ENCODE measurements around the gene TBC1D22A. TPM values are rescaled to one million over a fixed set of nuclear protein-coding genes. Genes with fewer than 3 reads are reported as not detected.
"Not testable (repeated sequence)": the region's sequence is repeated elsewhere in the genome, so short reads cannot be mapped to it uniquely, and the experiment has no call there.

TBC1D22A gene
- polyA plus RNA-seq, 1 donor from 2014 or later, result 9.3 TPM

DNA sequence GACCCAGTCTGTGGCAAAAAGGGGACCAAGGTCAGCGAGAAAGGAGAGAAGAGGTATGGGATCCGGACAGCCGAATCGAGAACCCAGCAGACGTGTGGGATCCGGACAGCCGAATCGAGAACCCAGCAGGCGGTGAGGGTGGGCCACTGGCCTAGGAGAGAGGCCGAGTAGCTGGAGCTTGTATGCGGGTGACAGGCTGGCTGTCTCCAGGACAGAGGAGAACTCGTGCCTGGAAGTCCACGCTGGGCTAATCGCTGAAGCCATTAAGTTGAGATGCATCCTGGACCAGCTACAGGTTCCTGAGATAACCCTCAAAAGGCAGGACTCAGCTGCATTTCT lies 30.4 kb upstream of the TBC1D22A start:
- Histone ChIP-seq H3K36me3 (ENCODE audit: insufficient read depth, low read length) (no peaks in the 10 kb centered on the region), H3K27ac (ENCODE audit: low read length) (no peak overlapping the region), H3K27me3 (ENCODE audit: insufficient read depth, low read depth, low read length) (no peaks in the 10 kb centered on the region), H3K9me2 (ENCODE audit: insufficient read depth, low read length) (no peaks in the 10 kb centered on the region), H3K9ac (ENCODE audit: low read length) (no peak overlapping the region), H3F3A (ENCODE audit: insufficient read depth, low read length, poor library complexity, severe bottlenecking) (no peaks in the 10 kb centered on the region), H4K20me1 (ENCODE audit: insufficient read depth) (no peaks in the 10 kb centered on the region), H3K79me2 (replicated peaks; ENCODE audit: insufficient read depth, low read length) (peaks cover 43% of the 10 kb centered on the region), H3K4me3 (ENCODE audit: low read length) (no peak overlapping the region), H2AFZ (ENCODE audit: low read depth, low read length) (no peak overlapping the region), H3K4me2 (ENCODE audit: low read length) (no peak overlapping the region), H3K9me3 (ENCODE audit: low read length) (no peaks in the 10 kb centered on the region)
- TF ChIP-seq, protein P1, sequence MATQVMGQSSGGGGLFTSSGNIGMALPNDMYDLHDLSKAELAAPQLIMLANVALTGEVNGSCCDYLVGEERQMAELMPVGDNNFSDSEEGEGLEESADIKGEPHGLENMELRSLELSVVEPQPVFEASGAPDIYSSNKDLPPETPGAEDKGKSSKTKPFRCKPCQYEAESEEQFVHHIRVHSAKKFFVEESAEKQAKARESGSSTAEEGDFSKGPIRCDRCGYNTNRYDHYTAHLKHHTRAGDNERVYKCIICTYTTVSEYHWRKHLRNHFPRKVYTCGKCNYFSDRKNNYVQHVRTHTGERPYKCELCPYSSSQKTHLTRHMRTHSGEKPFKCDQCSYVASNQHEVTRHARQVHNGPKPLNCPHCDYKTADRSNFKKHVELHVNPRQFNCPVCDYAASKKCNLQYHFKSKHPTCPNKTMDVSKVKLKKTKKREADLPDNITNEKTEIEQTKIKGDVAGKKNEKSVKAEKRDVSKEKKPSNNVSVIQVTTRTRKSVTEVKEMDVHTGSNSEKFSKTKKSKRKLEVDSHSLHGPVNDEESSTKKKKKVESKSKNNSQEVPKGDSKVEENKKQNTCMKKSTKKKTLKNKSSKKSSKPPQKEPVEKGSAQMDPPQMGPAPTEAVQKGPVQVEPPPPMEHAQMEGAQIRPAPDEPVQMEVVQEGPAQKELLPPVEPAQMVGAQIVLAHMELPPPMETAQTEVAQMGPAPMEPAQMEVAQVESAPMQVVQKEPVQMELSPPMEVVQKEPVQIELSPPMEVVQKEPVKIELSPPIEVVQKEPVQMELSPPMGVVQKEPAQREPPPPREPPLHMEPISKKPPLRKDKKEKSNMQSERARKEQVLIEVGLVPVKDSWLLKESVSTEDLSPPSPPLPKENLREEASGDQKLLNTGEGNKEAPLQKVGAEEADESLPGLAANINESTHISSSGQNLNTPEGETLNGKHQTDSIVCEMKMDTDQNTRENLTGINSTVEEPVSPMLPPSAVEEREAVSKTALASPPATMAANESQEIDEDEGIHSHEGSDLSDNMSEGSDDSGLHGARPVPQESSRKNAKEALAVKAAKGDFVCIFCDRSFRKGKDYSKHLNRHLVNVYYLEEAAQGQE (IDR thresholded peaks at IDR 0.05; ENCODE audit: borderline replicate concordance), result no peak
- TF ChIP-seq MXI1 (conservative IDR thresholded peaks at IDR 0.05; ENCODE audit: poor library complexity, severe bottlenecking), result no peak
- TF ChIP-seq POLR2AphosphoS5 (IDR thresholded peaks at IDR 0.05), result no peak
- TF ChIP-seq TAF1 (IDR thresholded peaks at IDR 0.05; ENCODE audit: low read depth), result no peak
- no peak for TF ChIP-seq EP300 (conservative IDR thresholded peaks at IDR 0.05; ENCODE audit: poor library complexity, severe bottlenecking)

DNA sequence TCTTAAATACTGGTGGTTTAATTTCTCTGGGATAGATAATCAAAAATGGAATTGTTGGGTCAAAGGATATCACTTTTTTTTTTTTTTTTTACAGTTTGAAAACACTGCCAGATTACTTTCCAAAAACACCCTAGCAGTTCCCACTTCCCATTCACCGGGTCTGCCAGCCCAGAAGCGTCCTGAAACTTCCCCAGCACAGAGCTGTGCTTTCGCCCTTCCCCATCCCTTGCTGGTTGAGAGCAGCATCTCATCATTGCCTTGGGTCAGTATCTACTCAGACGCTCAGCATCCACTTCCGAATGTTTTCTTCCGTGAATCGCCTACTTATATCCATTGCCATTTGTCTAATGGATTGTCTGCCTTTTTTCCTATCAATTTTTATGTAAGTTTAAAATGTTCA lies 29.9 kb upstream of the TBC1D22A start:
- H3F3A ChIP-seq (ENCODE audit: insufficient read depth, low read length, poor library complexity, severe bottlenecking), result no peaks in the 10 kb centered on the region
- H2AFZ ChIP-seq (ENCODE audit: low read depth, low read length), result no peak overlapping the region
- no peak overlapping the region for H3K4me3 ChIP-seq (ENCODE audit: low read length)
- peaks cover 46% of the 10 kb centered on the region for H3K79me2 ChIP-seq (replicated peaks; ENCODE audit: insufficient read depth, low read length)
- H3K27ac ChIP-seq (ENCODE audit: low read length), result no peak overlapping the region
- TF ChIP-seq RAD21 (conservative IDR thresholded peaks at IDR 0.05) (no peak), EP300 (conservative IDR thresholded peaks at IDR 0.05; ENCODE audit: poor library complexity, severe bottlenecking) (no peak), MXI1 (conservative IDR thresholded peaks at IDR 0.05; ENCODE audit: poor library complexity, severe bottlenecking) (no peak), POLR2AphosphoS5 (IDR thresholded peaks at IDR 0.05) (no peak), TAF1 (IDR thresholded peaks at IDR 0.05; ENCODE audit: low read depth) (no peak), EZH2 (IDR thresholded peaks at IDR 0.05; ENCODE audit: borderline replicate concordance, insufficient read depth, low read length, poor library complexity, severe bottlenecking) (no peak), SMC3 (conservative IDR thresholded peaks at IDR 0.05; ENCODE audit: poor library complexity) (no peak)
- TF ChIP-seq, protein P1 (IDR thresholded peaks at IDR 0.05; ENCODE audit: borderline replicate concordance), result no peak
- no peaks in the 10 kb centered on the region for H3K9me3 ChIP-seq (ENCODE audit: low read length)
- no peak overlapping the region for H3K9ac ChIP-seq (ENCODE audit: low read length)
- no peaks in the 10 kb centered on the region for H3K27me3 ChIP-seq (ENCODE audit: insufficient read depth, low read depth, low read length)
- H4K20me1 ChIP-seq (ENCODE audit: insufficient read depth), result no peaks in the 10 kb centered on the region
- H3K9me2 ChIP-seq (ENCODE audit: insufficient read depth, low read length), result no peaks in the 10 kb centered on the region
- no peak overlapping the region for H3K4me2 ChIP-seq (ENCODE audit: low read length)
- no peaks in the 10 kb centered on the region for H3K36me3 ChIP-seq (ENCODE audit: insufficient read depth, low read length)

- not testable (repeated sequence) for H3K36me3 ChIP-seq (ENCODE audit: insufficient read depth, low read length); H3K9ac ChIP-seq (ENCODE audit: low read length); H2AFZ ChIP-seq (ENCODE audit: low read depth, low read length); H4K20me1 ChIP-seq (ENCODE audit: insufficient read depth); H3K9me3 ChIP-seq (ENCODE audit: low read length); H3K27me3 ChIP-seq (ENCODE audit: insufficient read depth, low read depth, low read length); H3K4me2 ChIP-seq (ENCODE audit: low read length); H3K9me2 ChIP-seq (ENCODE audit: insufficient read depth, low read length); H3F3A ChIP-seq (ENCODE audit: insufficient read depth, low read length, poor library complexity, severe bottlenecking); H3K27ac ChIP-seq (ENCODE audit: low read length); H3K4me3 ChIP-seq (ENCODE audit: low read length)
- peaks cover 38% of the 10 kb centered on the region for H3K79me2 ChIP-seq (replicated peaks; ENCODE audit: insufficient read depth, low read length)
Observed at GRCh38 chr22:46734213-46734722, 28.2 kb upstream of the TBC1D22A start.
